Measurements from ENCODE around the gene HYLS1. TPM values are rescaled to one million over a fixed set of nuclear protein-coding genes. Genes with fewer than 3 reads are reported as not detected.

Gene HYLS1
- total and polyA plus RNA-seq, 10 of the 15 experiments (the other 5 are each of a cell fraction or from before 2014, with no cell fraction given): 11.7 to 35.1 (median 17.6) TPM

DNA sequence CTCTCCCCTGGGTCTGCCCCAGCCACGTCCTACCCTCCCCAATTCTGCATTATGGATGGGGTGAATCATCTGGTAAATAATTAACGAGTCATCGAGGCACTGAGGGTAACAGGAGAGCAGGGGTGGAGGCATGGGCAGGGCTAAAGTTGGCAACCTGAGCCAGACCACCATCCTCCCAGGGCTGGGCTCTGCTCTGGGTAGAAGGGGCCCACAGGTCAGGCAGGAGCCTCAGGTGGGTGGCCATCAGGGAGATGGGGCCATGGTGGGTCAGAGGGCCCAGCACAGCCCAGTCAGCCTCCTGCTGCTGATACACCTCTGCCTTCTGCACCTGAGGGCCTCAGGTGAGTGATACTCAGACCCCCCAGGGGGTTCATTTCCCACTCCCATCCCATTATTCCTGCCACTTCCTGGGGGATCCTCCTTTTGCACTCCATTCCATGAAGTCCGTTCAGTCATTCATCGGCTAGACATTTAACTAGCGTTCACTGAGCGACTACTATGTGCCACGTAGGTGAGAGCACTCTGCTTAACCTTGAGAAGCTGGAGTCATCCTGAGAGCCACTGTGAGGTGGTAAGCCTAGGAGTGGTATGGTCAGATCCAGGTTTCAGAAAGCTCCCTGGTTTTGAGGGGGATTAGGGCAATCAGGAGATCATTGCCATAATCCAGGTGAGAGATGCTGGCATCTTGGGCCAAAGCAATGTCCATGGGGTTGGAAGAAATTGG is 58.5 kb downstream of the HYLS1 start, which contains the start of gene VSIG10L2:
Gene VSIG10L2 (plus strand): TSS at position 248 of the 724 bp plus-strand sequence. CDS start 12 bp downstream, at position 260.
- H4K20me1 ChIP-seq (ENCODE audit: control insufficient read depth, insufficient read depth): no peaks in the 10 kb centered on the region
- in situ Hi-C loops (cut with MboI) (no loop called here), intact Hi-C loops (cut with micrococcal nuclease; ENCODE audit: unreplicated experiment) (no loop called here)
- no peak for ATAC-seq
- H3K9me3 ChIP-seq (replicated peaks; ENCODE audit: control insufficient read depth, insufficient read depth, low read length): no peaks in the 10 kb centered on the region
- FAIRE-seq: no peak
- H3K27me3 ChIP-seq (replicated peaks in 1 of 2; ENCODE audit: control insufficient read depth in 2 of 2, insufficient read depth in 2 of 2, low read length in 1 of 2): no peaks in the 10 kb centered on the region; a peak in 1 of 4 replicates
- H3K9ac ChIP-seq (ENCODE audit: control insufficient read depth, insufficient read depth, low read length): no peak within 1 kb of the TSS
- DNase-seq (ENCODE audit: low read depth, low spot score): no peak
- no peaks in the 10 kb centered on the region for H3K36me3 ChIP-seq (ENCODE audit: control insufficient read depth in 2 of 2, insufficient read depth in 2 of 2, low read length in 1 of 2)
- H3K4me2 ChIP-seq (ENCODE audit: control insufficient read depth, insufficient read depth): no peak within 1 kb of the TSS
- no TSS peak for BruUV-seq (replicated peaks)
- H3K79me2 ChIP-seq (ENCODE audit: control insufficient read depth, insufficient read depth, low read length): no peaks in the 10 kb centered on the region
- no peak within 1 kb of the TSS for H2AFZ ChIP-seq (ENCODE audit: control insufficient read depth, low read depth, low read length)
- ChIA-PET CTCF (interaction anchor here (3.9 to 12.1 kb wide), 2 partner anchors 115 to 245 kb away, joined by 29 to 220 read pairs; no protein-coding TSS in a partner anchor), SMC1A (ENCODE audit: uncharacterized antibody, unreplicated experiment) (interaction anchor here (6.2 kb wide), 1 partner anchor 248 kb away, joined by 45 read pairs; no protein-coding TSS in a partner anchor), POLR2A (no interaction called here), RAD21 (ENCODE audit: unreplicated experiment) (interaction anchor here (0.9 to 1.2 kb wide), 2 partner anchors 112 to 248 kb away, joined by 4 to 5 read pairs; no protein-coding TSS in a partner anchor)
- 38% methylated on average over 8 of the region's 8 CpGs for WGBS (ENCODE audit: insufficient coverage, insufficient replicate concordance, low lambda C conversion rate, missing lambda C conversion rate)
- H3K4me3 ChIP-seq: no peak within 1 kb of the TSS
- no peak within 1 kb of the TSS for H3K27ac ChIP-seq (ENCODE audit: control insufficient read depth, insufficient read depth)
- H3K4me1 ChIP-seq (ENCODE audit: control insufficient read depth, insufficient read depth, low read length): no peaks in the 10 kb centered on the region
- TF ChIP-seq KDM1A (IDR thresholded peaks at IDR 0.05; ENCODE audit: borderline replicate concordance) (no peak), SUPT20H (IDR thresholded peaks at IDR 0.05; ENCODE audit: borderline replicate concordance, control insufficient read depth, low read depth, low read length) (no peak), EGR1 (IDR thresholded peaks at IDR 0.05; ENCODE audit: borderline replicate concordance in 1 of 2, low read depth in 2 of 2, low read length in 2 of 2) (no peak), CREM (IDR thresholded peaks at IDR 0.05; ENCODE audit: low read depth) (no peak), MTA3 (IDR thresholded peaks at IDR 0.05; ENCODE audit: borderline replicate concordance, low read length) (no peak), ZSCAN29 (IDR thresholded peaks at IDR 0.05) (no peak), BMI1 (IDR thresholded peaks at IDR 0.05; ENCODE audit: borderline replicate concordance) (no peak), RAD21 (IDR thresholded peaks at IDR 0.05; ENCODE audit: insufficient read depth, low read depth, low read length) (no peak), SMARCA5 (IDR thresholded peaks at IDR 0.05) (no peak), RBBP5 (conservative IDR thresholded peaks at IDR 0.05) (no peak), TCF12 (IDR thresholded peaks at IDR 0.05; ENCODE audit: low read depth, low read length) (no peak), CHD1 (IDR thresholded peaks at IDR 0.05; ENCODE audit: low read depth, low read length) (no peak), CEBPB (IDR thresholded peaks at IDR 0.05; ENCODE audit: borderline replicate concordance in 1 of 2, low read depth in 2 of 2, low read length in 2 of 2) (no peak), NR2F1 (conservative IDR thresholded peaks at IDR 0.05) (no peak), STAT1 (conservative IDR thresholded peaks at IDR 0.05) (no peak), NR2C1 (IDR thresholded peaks at IDR 0.05) (no peak)
- TF ChIP-seq, protein P1, sequence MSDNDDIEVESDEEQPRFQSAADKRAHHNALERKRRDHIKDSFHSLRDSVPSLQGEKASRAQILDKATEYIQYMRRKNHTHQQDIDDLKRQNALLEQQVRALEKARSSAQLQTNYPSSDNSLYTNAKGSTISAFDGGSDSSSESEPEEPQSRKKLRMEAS (IDR thresholded peaks at IDR 0.05; ENCODE audit: low read depth, low read length): no peak
- TF ChIP-seq, protein P2, sequence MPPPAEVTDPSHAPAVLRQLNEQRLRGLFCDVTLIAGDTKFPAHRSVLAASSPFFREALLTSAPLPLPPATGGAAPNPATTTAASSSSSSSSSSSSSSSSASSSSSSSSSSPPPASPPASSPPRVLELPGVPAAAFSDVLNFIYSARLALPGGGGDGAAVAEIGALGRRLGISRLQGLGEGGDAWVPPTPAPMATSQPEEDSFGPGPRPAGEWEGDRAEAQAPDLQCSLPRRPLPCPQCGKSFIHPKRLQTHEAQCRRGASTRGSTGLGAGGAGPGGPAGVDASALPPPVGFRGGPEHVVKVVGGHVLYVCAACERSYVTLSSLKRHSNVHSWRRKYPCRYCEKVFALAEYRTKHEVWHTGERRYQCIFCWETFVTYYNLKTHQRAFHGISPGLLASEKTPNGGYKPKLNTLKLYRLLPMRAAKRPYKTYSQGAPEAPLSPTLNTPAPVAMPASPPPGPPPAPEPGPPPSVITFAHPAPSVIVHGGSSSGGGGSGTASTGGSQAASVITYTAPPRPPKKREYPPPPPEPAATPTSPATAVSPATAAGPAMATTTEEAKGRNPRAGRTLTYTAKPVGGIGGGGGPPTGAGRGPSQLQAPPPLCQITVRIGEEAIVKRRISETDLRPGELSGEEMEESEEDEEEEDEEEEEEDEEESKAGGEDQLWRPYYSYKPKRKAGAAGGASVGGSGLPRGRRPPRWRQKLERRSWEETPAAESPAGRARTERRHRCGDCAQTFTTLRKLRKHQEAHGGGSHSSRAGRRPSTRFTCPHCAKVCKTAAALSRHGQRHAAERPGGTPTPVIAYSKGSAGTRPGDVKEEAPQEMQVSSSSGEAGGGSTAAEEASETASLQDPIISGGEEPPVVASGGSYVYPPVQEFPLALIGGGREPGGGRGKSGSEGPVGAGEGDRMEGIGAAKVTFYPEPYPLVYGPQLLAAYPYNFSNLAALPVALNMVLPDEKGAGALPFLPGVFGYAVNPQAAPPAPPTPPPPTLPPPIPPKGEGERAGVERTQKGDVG (CRISPR knock-in tag; IDR thresholded peaks at IDR 0.05): no peak
- TF ChIP-seq, protein P3, sequence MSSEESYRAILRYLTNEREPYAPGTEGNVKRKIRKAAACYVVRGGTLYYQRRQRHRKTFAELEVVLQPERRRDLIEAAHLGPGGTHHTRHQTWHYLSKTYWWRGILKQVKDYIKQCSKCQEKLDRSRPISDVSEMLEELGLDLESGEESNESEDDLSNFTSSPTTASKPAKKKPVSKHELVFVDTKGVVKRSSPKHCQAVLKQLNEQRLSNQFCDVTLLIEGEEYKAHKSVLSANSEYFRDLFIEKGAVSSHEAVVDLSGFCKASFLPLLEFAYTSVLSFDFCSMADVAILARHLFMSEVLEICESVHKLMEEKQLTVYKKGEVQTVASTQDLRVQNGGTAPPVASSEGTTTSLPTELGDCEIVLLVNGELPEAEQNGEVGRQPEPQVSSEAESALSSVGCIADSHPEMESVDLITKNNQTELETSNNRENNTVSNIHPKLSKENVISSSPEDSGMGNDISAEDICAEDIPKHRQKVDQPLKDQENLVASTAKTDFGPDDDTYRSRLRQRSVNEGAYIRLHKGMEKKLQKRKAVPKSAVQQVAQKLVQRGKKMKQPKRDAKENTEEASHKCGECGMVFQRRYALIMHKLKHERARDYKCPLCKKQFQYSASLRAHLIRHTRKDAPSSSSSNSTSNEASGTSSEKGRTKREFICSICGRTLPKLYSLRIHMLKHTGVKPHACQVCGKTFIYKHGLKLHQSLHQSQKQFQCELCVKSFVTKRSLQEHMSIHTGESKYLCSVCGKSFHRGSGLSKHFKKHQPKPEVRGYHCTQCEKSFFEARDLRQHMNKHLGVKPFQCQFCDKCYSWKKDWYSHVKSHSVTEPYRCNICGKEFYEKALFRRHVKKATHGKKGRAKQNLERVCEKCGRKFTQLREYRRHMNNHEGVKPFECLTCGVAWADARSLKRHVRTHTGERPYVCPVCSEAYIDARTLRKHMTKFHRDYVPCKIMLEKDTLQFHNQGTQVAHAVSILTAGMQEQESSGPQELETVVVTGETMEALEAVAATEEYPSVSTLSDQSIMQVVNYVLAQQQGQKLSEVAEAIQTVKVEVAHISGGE (CRISPR knock-in tag; IDR thresholded peaks at IDR 0.05): no peak
